ENCODE measurements around the gene HSPG2. TPM values are rescaled to one million over a fixed set of nuclear protein-coding genes. Genes with fewer than 3 reads are reported as not detected.

HSPG2 gene
- total RNA-seq, 2 experiments from 2014 or later, result 1.6 to 4.7 TPM

- Histone ChIP-seq H3K27ac (ENCODE audit: low read depth, low read length, poor library complexity, severe bottlenecking) (no peak overlapping the region), H3K36me3 (ENCODE audit: insufficient read depth, low read length) (no peaks in the 10 kb centered on the region), H3K9me3 (ENCODE audit: low read length) (no peaks in the 10 kb centered on the region), H3K9me2 (ENCODE audit: insufficient read depth, low read length) (no peaks in the 10 kb centered on the region), H3K4me2 (ENCODE audit: low read length) (no peak overlapping the region), H3K4me1 (ENCODE audit: insufficient read depth, low read length, poor library complexity, severe bottlenecking) (no peaks in the 10 kb centered on the region), H3K79me2 (ENCODE audit: insufficient read depth, low read depth, low read length) (no peaks in the 10 kb centered on the region), H4K20me1 (ENCODE audit: insufficient read depth, low read length) (no peaks in the 10 kb centered on the region), H3K4me3 (ENCODE audit: low read depth, low read length, poor library complexity, severe bottlenecking) (no peak overlapping the region), H2AFZ (ENCODE audit: low read length) (no peak overlapping the region)
- intact Hi-C loops (cut with micrococcal nuclease; ENCODE audit: unreplicated experiment), result no loop called here
- DNase-seq (ENCODE audit: low spot score), result no peak
- no TSS peak for BruUV-seq (replicated peaks)
- POLR2A ChIA-PET, result no interaction called here
- CTCF ChIA-PET (ENCODE audit: unreplicated experiment), result interaction anchor here (0.6 kb wide), 1 partner anchor 92 kb away, joined by 3 read pairs; no protein-coding TSS in a partner anchor
- TF ChIP-seq EZH2phosphoT487 (IDR thresholded peaks at IDR 0.05; ENCODE audit: borderline replicate concordance, low read depth, low read length), result no peak
- TF ChIP-seq CTCF (conservative IDR thresholded peaks at IDR 0.05; ENCODE audit: low read length), result no peak
Observed at GRCh38 chr1:21922090-21923013, 14.8 kb downstream of the HSPG2 start.

GRCh38 chr1:21921100-21921875 is 15.8 kb downstream of the HSPG2 start:
- no peak for DNase-seq (ENCODE audit: low spot score)
- Histone ChIP-seq H3K79me2 (ENCODE audit: insufficient read depth, low read depth, low read length) (no peaks in the 10 kb centered on the region), H3K4me2 (ENCODE audit: low read length) (no peak overlapping the region), H3K4me1 (ENCODE audit: insufficient read depth, low read length, poor library complexity, severe bottlenecking) (no peaks in the 10 kb centered on the region), H3K36me3 (ENCODE audit: insufficient read depth, low read length) (no peaks in the 10 kb centered on the region), H3K27ac (ENCODE audit: low read depth, low read length, poor library complexity, severe bottlenecking) (no peak overlapping the region), H2AFZ (ENCODE audit: low read length) (no peak overlapping the region), H3K9me3 (ENCODE audit: low read length) (no peaks in the 10 kb centered on the region), H4K20me1 (ENCODE audit: insufficient read depth, low read length) (no peaks in the 10 kb centered on the region), H3K4me3 (ENCODE audit: low read depth, low read length, poor library complexity, severe bottlenecking) (no peak overlapping the region), H3K9me2 (ENCODE audit: insufficient read depth, low read length) (no peaks in the 10 kb centered on the region)
- CTCF ChIA-PET (ENCODE audit: unreplicated experiment), result no interaction called here
- BruUV-seq (replicated peaks), result no TSS peak
- intact Hi-C loops (cut with micrococcal nuclease; ENCODE audit: unreplicated experiment), result no loop called here
- no peak for TF ChIP-seq EZH2phosphoT487 (IDR thresholded peaks at IDR 0.05; ENCODE audit: borderline replicate concordance, low read depth, low read length)
- no peak for TF ChIP-seq CTCF (conservative IDR thresholded peaks at IDR 0.05; ENCODE audit: low read length)
- POLR2A ChIA-PET, result no interaction called here
